GM21825 (cell line): ENCODE measurements around the gene SMOC2.

ENCODE experiments used
- ATAC-seq: cut with Tn5 transposase; IDR thresholded peaks from one replicate; pipeline ENCODE4 v1.9.1; 2021; ENCODE audit warnings: mild to moderate bottlenecking, moderate library complexity; ENCODE audit not compliant: unreplicated experiment

The SMOC2 gene

GRCh38 chr6:168415098-168415992, 25.6 kb upstream of the SMOC2 start:
- no peak for ATAC-seq

GRCh38 chr6:168415993-168416530, 24.9 kb upstream of the SMOC2 start:
- no peak for ATAC-seq

DNA sequence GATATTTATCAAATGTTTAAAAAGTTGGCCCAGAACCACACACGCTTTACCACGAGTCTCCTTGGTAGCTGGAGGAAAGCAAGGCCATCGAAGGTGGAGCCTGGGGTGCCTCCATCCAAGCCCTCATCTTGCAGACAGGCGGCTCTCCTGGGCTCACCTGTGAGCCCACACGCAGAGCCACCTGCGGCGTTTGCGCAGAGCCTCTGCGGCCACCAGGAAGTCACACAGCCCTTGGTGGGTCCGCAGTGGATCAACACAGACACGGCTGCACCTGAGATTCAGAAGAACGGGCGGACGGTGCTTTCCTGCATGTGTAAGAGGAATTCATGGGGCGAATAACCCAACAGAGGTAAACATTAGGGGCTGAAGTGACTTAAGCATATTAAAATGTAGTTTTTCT, 24.5 kb upstream of the SMOC2 start:
- ATAC-seq = no peak

DNA sequence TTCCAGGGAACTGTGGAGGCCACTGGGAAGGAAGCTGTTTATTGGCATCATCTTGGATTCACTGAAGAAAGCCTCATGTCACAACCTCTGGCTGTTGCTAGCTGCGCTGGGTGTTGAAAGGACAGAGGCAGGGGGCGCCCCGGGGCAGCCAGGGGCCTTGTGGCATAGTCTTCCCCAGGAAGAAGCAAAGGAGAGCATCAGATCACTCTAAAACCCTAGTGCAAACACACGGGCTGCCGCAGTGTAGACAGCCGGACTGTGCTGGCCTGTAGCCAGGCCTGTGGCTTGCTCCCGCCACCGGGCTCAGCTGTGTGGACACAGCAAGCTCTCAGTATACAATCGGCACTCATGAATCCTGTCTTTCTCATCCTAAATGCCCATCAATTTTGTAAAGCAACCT, 23.8 kb upstream of the SMOC2 start:
- ATAC-seq = no peak

GRCh38 chr6:168417679-168418557, 23.1 kb upstream of the SMOC2 start:
- no peak for ATAC-seq

DNA sequence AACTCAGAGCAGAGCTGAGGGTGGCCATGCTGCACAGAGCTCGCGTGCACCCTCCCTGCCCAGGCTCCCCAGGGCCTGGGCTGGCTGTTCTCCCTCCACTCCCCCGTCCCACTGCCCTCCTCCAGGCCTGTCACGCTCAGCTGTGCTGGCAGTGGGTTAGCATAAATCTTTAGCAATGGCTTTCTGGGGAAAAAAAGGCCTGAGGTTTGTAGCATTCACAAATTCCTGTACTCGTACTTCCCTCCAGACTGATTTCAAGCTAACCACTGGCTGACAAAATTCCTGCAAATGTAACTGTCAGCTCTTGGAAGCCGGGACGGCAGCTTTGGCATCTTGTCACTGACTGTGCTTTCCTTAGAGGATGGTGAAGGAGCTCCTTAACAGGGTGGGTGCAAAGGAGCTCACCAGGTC, 22.3 kb upstream of the SMOC2 start:
- no peak for ATAC-seq

DNA sequence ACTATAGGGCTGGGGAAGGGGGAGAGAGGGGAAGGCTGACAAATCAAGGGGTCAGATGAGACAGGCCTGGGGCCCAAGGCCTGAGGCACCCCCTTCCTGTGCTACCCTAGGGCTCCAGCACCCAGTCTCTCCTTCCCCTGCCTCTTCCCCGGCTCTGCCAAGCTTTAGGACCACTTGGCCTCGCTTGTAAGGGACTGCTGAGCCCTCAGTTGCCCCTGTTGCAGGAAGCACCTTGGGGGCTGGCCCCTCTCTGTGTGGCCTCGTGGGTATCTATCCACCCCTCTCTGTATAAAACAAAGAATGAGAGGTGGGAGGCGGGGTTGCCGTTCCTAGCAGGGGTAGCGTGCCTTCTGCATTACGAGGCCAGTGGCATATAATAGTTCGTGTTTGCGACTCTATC, 21.4 kb upstream of the SMOC2 start:
- ATAC-seq = no peak

DNA sequence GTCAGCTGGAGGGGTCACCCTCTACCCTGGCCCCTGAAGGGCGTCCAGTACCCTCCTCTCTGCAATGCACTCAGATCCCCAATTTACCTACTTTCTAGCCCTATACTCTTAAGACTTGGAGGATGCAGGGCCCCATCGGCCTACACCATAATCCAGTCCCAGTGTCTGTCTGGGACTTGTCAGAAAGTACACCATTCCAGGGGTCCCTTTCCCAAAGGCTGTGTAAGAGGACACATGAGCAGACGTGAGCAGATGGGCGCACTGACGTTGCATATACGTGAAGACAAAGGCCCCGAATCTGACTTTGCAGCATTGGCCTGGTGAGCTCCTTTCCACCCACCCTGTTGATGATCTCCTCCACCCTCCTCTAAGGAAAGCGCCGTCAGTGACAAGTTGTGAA, 20.9 kb upstream of the SMOC2 start:
- ATAC-seq = no peak

- ATAC-seq = no peak
Observed at GRCh38 chr6:168420706-168421105, 20.3 kb upstream of the SMOC2 start.

DNA sequence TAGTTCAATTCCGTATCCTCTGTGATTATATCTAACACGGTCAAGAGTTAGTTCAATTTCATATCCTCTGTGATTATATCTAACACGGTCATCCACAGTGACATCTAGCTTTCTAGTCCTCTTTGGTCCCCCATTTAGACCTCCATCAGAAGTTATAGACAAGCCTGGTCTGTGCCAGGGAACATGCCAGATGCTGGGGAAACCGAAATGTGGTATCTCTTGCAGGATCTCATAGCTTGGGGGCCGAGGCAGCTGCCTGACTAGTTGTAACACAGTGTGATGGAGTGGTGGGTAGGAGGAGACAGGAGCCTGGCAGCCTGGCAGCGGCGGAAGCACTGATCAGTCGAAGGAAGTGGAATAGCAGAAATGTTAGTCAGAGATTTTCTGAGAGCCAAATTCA, 13.8 kb upstream of the SMOC2 start:
- ATAC-seq = no peak

GRCh38 chr6:168428052-168428826, 12.7 kb upstream of the SMOC2 start:
- no peak for ATAC-seq

DNA sequence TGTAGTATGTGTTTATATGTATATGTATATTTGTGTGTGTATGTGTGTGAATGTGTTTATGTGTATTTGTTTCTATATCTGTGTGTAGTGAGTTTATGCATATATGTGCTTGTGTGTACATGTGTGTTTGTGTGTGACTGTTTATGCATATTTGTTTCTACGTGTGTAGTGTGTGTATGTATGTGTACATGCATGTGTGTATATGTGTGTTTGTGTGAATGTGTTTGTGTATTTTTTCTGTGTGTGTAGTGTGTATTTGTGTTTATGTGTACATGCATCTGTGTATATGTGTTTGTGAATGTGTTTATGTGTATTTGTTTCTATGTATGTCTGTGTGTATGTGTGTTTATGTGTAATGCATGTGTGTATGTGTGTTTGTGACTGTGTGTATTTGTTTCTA, 12.1 kb upstream of the SMOC2 start:
- no peak for ATAC-seq

GRCh38 chr6:168432196-168432595, 8.8 kb upstream of the SMOC2 start:
- no peak for ATAC-seq

- no peak for ATAC-seq
Observed at GRCh38 chr6:168433898-168434297, 7.1 kb upstream of the SMOC2 start.

DNA sequence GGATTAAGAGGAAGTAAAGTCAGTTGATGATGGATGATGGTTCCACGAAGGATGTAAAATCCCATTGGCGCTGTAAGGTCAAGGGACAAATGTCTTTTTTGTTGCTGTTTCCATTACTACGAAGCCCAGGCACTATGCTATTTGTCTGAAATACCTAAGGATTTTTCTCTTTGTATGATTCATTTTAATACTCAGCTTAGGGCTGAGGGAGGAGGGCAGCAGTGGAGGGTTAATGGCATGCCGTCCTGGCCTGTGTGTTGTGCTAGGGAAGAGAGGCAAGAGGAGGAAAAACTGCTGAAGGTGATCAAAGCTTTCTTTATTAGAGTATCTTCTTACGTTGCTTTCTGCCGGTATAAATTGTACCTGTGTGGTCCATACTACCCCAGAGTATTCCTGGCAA, 6.5 kb upstream of the SMOC2 start:
- no peak for ATAC-seq

GRCh38 chr6:168437751-168438150, 3.2 kb upstream of the SMOC2 start:
- no peak for ATAC-seq

DNA sequence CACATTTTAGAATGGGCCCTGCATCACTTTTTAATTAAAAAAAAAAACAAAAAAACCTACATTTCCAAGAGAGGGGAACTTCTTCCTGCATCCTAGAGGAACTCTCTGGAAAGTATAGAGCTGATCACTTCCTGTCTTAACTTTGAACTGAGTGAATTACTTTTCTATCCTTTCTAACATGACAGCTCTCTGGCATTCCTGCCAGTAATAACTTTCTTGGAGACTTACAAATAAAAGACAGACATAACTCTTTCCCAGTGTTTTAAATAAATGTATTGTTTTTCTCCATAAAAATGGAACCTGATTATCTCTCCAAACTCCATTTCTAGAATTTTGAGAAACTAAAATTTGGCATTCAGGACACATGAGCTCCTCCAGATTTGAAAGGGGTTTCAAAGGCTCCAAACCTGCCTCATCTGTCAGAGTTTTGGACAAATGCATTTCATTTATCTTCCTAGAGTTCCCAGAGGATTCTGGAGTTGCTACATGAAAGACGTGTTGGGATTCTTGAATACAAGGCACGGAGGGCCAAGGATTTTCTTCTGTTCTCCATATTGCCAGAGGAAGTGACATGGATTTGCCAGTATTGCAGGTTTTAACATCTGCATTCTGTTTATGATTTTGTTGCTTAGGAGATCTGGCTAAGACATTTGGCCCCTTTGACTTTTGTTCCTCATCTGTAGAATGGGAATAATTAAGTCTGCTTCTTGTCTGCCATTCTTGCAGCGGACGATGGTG, 2.0 kb upstream of the SMOC2 start:
- no peak for ATAC-seq

DNA sequence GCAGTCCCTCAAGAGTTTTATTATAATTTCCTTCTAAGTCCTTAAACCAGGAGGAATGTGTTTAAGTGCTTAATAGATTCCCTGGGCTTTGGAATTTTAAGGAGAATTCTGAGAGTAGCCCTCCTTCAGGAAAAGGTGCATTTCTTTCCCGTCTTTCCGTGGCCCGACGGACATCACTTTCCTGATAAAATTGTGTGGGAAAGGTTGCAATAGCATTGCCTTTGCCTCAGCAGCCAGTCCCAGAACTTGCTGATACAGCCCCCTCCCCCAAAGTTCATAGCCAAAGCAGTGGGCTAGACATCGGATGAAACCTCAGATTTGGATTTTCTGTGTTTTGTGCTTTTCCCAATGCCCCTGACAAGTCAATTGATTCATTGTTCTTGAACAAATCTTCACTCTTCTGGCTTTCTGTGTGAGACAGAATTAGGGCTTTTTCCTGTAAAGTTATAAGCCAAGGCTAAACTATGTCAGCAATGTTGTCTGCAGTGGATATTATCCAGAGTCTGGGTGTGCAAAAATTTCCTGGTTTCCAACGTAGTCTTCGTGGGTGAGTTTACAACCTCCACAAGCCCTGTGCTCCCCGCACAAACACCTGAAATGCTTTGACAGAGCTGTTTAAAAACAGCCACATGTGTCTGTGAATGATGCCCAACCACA, 1.1 kb upstream of the SMOC2 start:
- no peak for ATAC-seq

DNA sequence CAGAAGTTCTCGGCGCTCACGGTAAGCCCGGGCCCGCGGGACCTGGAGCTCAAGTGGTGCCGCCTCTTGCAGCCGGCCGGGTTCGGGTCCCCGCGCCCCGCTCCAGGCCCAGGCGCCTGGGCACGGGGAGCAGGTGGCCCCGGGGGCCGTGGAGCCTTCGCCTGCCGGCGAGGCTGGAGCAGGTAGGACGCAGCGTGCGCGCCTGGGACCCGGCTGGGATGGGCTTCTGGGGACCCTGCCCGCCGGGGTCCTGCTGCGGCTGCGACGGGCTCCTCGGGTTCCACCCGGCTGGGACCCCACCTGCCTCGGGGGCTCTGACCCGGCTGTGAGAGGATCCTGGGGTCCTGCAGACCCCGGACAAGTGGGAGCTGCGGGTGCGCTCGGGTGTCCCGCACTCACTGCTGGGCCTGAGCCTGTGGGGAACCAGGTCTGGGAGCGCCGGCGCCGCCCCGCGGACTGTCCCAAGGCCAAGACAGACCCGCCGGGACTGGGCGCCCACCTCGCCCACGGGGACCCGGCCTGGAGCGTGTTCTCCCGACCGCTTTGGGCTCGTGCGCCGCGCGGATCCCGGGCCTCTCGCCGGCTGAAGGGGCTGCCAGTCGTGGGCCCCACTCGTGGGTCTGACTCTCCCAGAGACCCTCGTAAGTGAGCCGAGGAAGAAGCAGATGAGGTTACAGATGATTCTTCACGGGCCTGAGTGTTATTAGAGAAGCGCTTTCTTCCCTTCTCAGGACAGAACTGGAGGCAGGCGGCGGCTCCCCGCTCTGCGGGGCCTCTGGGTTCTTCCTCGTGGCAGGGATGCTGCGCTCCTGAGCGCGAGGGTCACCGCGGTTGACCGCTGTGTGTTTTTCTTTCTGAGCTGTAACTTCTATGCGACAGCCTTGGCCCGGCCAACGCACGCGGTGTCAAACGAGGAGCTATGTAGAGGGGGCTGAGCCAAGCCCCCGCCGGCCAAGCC, 729 bp downstream of the SMOC2 start:
- no peak for ATAC-seq
